Fibroblast of the aortic adventitia (primary cell): ENCODE results near the gene MTG2. TPM values are rescaled to one million over a fixed set of nuclear protein-coding genes. Genes with fewer than 3 reads are reported as not detected.

Source experiments
- DNase-seq: peaks from one replicate; pipeline ENCODE4 v3.0.0-alpha.2; 2010; ENCODE audit warnings: low read depth
- H3K4me3 ChIP-seq: 2 replicates; pipeline ENCODE4 v1.5.1; 2011; ENCODE audit warnings: low read depth, mild to moderate bottlenecking, control low read depth, low read length, moderate library complexity
- total RNA-seq: library from RNA; depleted of rRNA; stranded (reverse); fragments of >200 nt; gene quantifications from 2 replicates; pipeline ENCODE4 v1.2.3, GENCODE V29; 2012; ENCODE audit warnings: low replicate concordance
- TF ChIP-seq, protein P1 (sequence below): IDR thresholded peaks from 2 replicates; pipeline ENCODE4 v1.5.1; 2011; ENCODE audit warnings: mild to moderate bottlenecking, low read length, control low read depth, inconsistent platforms; ENCODE audit not compliant: insufficient read depth

The MTG2 gene
- total RNA-seq, 1 donor, result 15.3 TPM

GRCh38 chr20:62202676-62203377, 20.0 kb downstream of the MTG2 start:
- DNase-seq, result no peak
- TF ChIP-seq, protein P1, sequence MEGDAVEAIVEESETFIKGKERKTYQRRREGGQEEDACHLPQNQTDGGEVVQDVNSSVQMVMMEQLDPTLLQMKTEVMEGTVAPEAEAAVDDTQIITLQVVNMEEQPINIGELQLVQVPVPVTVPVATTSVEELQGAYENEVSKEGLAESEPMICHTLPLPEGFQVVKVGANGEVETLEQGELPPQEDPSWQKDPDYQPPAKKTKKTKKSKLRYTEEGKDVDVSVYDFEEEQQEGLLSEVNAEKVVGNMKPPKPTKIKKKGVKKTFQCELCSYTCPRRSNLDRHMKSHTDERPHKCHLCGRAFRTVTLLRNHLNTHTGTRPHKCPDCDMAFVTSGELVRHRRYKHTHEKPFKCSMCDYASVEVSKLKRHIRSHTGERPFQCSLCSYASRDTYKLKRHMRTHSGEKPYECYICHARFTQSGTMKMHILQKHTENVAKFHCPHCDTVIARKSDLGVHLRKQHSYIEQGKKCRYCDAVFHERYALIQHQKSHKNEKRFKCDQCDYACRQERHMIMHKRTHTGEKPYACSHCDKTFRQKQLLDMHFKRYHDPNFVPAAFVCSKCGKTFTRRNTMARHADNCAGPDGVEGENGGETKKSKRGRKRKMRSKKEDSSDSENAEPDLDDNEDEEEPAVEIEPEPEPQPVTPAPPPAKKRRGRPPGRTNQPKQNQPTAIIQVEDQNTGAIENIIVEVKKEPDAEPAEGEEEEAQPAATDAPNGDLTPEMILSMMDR, result no peak
- H3K4me3 ChIP-seq, result no peak overlapping the region

GRCh38 chr20:62203378-62204030, 20.7 kb downstream of the MTG2 start:
- no peak for DNase-seq
- no peak overlapping the region for H3K4me3 ChIP-seq

DNA sequence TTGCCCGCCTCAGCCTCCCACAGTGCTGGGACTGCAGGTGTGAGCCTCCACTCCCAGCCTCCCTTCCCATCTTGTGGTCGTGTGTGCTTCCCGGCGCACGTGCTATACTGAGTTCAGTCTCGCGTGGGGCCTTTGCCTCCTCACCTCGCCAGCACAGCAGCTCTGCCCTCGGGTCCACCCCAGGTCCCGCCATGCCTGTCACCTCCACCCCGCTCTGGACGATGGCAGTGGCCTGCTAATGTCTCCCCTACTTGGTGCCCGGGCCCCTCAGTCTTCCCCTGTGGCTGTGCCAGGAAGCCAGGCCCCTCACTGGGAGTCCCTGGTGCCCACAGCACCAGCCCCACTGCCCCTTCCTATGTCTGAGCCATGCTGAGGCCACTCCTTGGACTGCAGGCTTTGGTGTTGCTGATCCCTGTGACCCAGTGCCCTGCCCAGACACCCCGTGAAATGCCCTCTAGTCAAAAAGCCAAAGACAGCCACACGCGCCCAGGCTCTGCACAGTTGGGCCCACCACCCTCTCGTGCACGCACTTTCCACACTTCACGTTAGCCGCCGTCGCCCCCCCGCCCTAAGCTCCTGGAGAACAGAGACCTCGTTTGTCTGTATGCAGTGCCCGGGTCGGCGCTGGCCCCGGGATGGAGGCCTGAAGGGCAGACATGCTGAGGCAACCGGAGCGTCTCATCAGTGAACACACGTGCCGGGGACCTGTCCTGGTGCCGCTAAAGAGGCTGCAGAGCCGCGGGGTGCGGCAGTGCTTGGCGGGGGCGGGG, 23.0 kb downstream of the MTG2 start:
- no peak overlapping the region for H3K4me3 ChIP-seq
- DNase-seq, result no peak
- TF ChIP-seq, protein P1, result no peak

More at GRCh38 chr20:62203378-62204030, 20.7 kb downstream of the MTG2 start:
- TF ChIP-seq, protein P1, result no peak

GRCh38 chr20:62206388-62206775, 23.6 kb downstream of the MTG2 start:
- TF ChIP-seq, protein P1, result no peak
- DNase-seq, result no peak
- no peak overlapping the region for H3K4me3 ChIP-seq

- TF ChIP-seq, protein P1, result no peak
- no peak for DNase-seq
These were observed 25.4 kb downstream of the MTG2 start for GRCh38 chr20:62208061-62208794.

More at GRCh38 chr20:62208061-62208794, 25.4 kb downstream of the MTG2 start:
- H3K4me3 ChIP-seq, result no peak overlapping the region
